ENCODE data around the gene ZFYVE28.

- TF ChIP-seq FOXA1 (IDR thresholded peaks at IDR 0.05) (no peak), SUZ12 (IDR thresholded peaks at IDR 0.05) (no peak), PKNOX1 (IDR thresholded peaks at IDR 0.05) (no peak)
These were observed 117.2 kb downstream of the ZFYVE28 start for GRCh38 chr4:2301225-2301642.

Measured in HEK293T (cell line).